Right atrium auricular region (tissue), 2 donors: Measurements from ENCODE around the gene RPL10. TPM values are rescaled to one million over a fixed set of nuclear protein-coding genes. Genes with fewer than 3 reads are reported as not detected.
A peak's percentile ranks its signal among the peaks of the same experiment; 100 is the strongest.
"Not testable (repeated sequence)": the region's sequence is repeated elsewhere in the genome, so short reads cannot be mapped to it uniquely, and the experiment has no call there.

ENCODE experiments used
- DNase-seq: peaks from one replicate; pipeline ENCODE4 v3.0.0-alpha.2; 2019; ENCODE audit warnings: low spot score
- H3K27ac ChIP-seq, 2 donors: fragments of 200-600 bp; sonication (generic); 1 replicate in 1 of 2; 2 replicates in 1 of 2; pipeline ENCODE4 v1.5.1; 2016 to 2019
- H3K27me3 ChIP-seq, 2 donors: fragments of 200-600 bp; sonication (generic); one replicate each; pipeline versions ENCODE4 v1.5.1 to v1.6.0; 2017 to 2019
- H3K36me3 ChIP-seq: fragments of 200-600 bp; sonication (generic); one replicate; pipeline ENCODE4 v1.5.1; 2016
- H3K4me1 ChIP-seq, 2 donors: fragments of 200-600 bp; sonication (generic); one replicate each; pipeline versions ENCODE4 v1.5.1 to v1.6.0; 2017 to 2019
- H3K4me3 ChIP-seq, 2 donors: fragments of 200-600 bp; sonication (generic); 1 replicate in 1 of 2; 2 replicates in 1 of 2; pipeline ENCODE4 v1.5.1; 2017 to 2019; ENCODE audit warnings: mild to moderate bottlenecking in 1 of 2, moderate library complexity in 1 of 2
- H3K9me3 ChIP-seq, 2 donors: fragments of 200-600 bp; sonication (generic); one replicate each; pipeline ENCODE4 v1.5.1; 2019
- CTCF ChIP-seq, 2 donors: fragments of 200-600 bp; sonication (generic); IDR thresholded peaks; one replicate each; pipeline ENCODE4 v1.5.1; 2019; ENCODE audit warnings: antibody characterized with exemption in 2 of 2
- total RNA-seq, 2 donors: library from RNA; depleted of rRNA; stranded (reverse); fragments of >200 nt; gene quantifications; one replicate each; pipeline ENCODE4 v1.1.0, GENCODE V29; 2016

The RPL10 gene
- total RNA-seq, 2 donors from 2014 or later: 1,667 to 4,587 TPM

GRCh38 chrX:154396973-154397887 lies 947 bp upstream of the RPL10 start:
- H3K27me3 ChIP-seq: no peaks in the 10 kb centered on the region
- peak overlapping the region; percentile 46 to 59 for H3K4me3 ChIP-seq
- H3K9me3 ChIP-seq: no peaks in the 10 kb centered on the region
- H3K4me1 ChIP-seq: peaks cover 0 to 18% of the 10 kb centered on the region in 2 donors
- peaks cover 27% of the 10 kb centered on the region for H3K36me3 ChIP-seq
- TF ChIP-seq CTCF (IDR thresholded peaks at IDR 0.05): no peak
- peak; percentile 79 for DNase-seq
- H3K27ac ChIP-seq: peak overlapping the region; percentile 89 to 99

- Histone ChIP-seq H3K4me3 (peak overlapping the region; percentile 59 to 76), H3K9me3 (no peaks in the 10 kb centered on the region), H3K4me1 (peaks cover 0 to 18% of the 10 kb centered on the region in 2 donors), H3K27me3 (no peaks in the 10 kb centered on the region), H3K27ac (peak overlapping the region; percentile 89 to 99), H3K36me3 (peaks cover 27% of the 10 kb centered on the region)
- TF ChIP-seq CTCF (IDR thresholded peaks at IDR 0.05): peak; percentile 57 to 85
- DNase-seq: peak; percentile 88
Observed at GRCh38 chrX:154398668-154399526, 720 bp downstream of the RPL10 start.

GRCh38 chrX:154399527-154400368 lies 1.6 kb downstream of the RPL10 start:
- peaks cover 27% of the 10 kb centered on the region for H3K36me3 ChIP-seq
- no peaks in the 10 kb centered on the region for H3K27me3 ChIP-seq
- H3K4me3 ChIP-seq: peak overlapping the region; percentile 59 to 76
- H3K9me3 ChIP-seq: no peaks in the 10 kb centered on the region
- no peak for TF ChIP-seq CTCF (IDR thresholded peaks at IDR 0.05)
- peak overlapping the region; percentile 89 to 99 for H3K27ac ChIP-seq
- H3K4me1 ChIP-seq: peaks cover 0 to 18% of the 10 kb centered on the region in 2 donors
- no peak for DNase-seq

DNA sequence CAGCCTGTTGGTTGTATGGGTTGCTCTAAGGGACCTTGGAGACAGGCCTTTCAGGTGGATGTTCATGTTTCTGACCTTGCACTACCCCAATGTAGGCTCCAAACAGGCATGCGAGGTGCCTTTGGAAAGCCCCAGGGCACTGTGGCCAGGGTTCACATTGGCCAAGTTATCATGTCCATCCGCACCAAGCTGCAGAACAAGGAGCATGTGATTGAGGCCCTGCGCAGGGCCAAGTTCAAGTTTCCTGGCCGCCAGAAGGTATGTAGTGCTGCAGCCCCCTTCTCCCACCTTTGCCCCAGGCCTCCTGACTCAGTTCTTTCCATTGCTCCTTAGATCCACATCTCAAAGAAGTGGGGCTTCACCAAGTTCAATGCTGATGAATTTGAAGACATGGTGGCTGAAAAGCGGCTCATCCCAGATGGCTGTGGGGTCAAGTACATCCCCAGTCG lies 2.2 kb downstream of the RPL10 start:
- not testable (repeated sequence) for H3K9me3 ChIP-seq, H3K27ac ChIP-seq, H3K27me3 ChIP-seq, H3K4me3 ChIP-seq, DNase-seq
- H3K36me3 ChIP-seq: peaks cover 27% of the 10 kb centered on the region
- peaks cover 0 to 18% of the 10 kb centered on the region in 2 donors for H3K4me1 ChIP-seq

- DNase-seq: no peak
- H3K4me3 ChIP-seq: no peak overlapping the region
Observed at GRCh38 chrX:154401045-154401799, 3.0 kb downstream of the RPL10 start.

More at GRCh38 chrX:154401045-154401799, 3.0 kb downstream of the RPL10 start:
- H3K9me3 ChIP-seq: no peaks in the 10 kb centered on the region
- H3K27me3 ChIP-seq: no peaks in the 10 kb centered on the region
- no peak for TF ChIP-seq CTCF (IDR thresholded peaks at IDR 0.05)
- peaks cover 27% of the 10 kb centered on the region for H3K36me3 ChIP-seq
- H3K4me1 ChIP-seq: peaks cover 0 to 18% of the 10 kb centered on the region in 2 donors
- no peak overlapping the region for H3K27ac ChIP-seq
